Measurements from ENCODE around the gene DGKD. TPM values are rescaled to one million over a fixed set of nuclear protein-coding genes. Genes with fewer than 3 reads are reported as not detected.
"Not testable (repeated sequence)": the region's sequence is repeated elsewhere in the genome, so short reads cannot be mapped to it uniquely, and the experiment has no call there.

DGKD gene
- total and polyA plus RNA-seq, 4 donors = 26.0 to 75.0 (median 43.8) TPM

DNA sequence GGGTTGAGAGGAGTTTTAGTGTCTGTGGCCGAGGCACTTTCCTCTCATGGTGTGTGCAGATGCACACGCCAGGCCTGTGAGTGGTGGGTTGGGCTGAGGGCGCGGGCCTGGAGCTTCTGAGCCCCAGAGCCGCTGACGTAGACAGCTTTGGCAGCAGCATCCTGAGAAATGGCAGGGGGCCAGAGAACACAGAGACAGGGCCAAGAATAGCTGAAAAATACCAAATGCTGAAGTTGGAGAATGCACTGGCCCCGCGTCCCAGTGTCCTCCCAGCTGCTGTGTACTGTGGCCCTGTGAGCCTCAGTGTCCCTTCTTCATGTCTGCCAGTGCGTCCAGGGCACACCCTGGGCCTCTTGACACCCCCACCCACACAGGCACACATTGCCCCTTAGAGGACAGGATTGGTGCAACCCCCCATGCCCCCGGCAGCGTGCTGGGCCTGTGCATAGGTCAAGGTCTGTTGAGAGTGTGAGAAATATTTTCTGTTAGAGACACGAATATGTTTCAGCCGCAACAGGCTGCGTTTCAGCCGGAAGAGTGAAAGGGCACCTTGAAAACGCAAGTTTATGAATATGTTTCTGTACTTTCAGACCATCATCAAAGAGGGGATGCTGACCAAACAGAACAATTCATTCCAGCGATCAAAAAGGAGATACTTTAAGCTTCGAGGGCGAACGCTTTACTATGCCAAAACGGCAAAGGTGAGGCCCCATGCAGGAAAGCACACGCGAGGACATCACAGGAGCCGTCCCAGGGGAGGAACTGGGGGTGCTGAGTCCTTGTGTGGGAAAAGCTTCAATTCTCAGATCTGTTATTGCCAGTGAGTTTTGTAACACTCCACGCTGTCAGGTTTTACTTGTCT, 33.6 kb downstream of the DGKD start:
- peak; percentile 71 to 97 (median 84) for DNase-seq (ENCODE audit: low read depth in 4 of 6, low spot score in 6 of 6)
- H3K27me3 ChIP-seq (ENCODE audit: control insufficient read depth, insufficient read depth, low read length) = no peaks in the 10 kb centered on the region
- no peaks in the 10 kb centered on the region for H3K9me3 ChIP-seq (ENCODE audit: control insufficient read depth, insufficient read depth, low read length)
- H3K4me3 ChIP-seq (ENCODE audit: low read depth, low read length) = no peak overlapping the region
- peaks cover 44% of the 10 kb centered on the region for H3K4me1 ChIP-seq (ENCODE audit: control insufficient read depth, insufficient read depth, low read length)
- 41% methylated on average over 19 of the region's 25 CpGs for WGBS (ENCODE audit: insufficient coverage)
- H3K27ac ChIP-seq (ENCODE audit: low read depth, low read length) = peak overlapping the region; percentile 74
- H3K36me3 ChIP-seq (ENCODE audit: control insufficient read depth, insufficient read depth, low read length) = peaks cover 6% of the 10 kb centered on the region

DNA sequence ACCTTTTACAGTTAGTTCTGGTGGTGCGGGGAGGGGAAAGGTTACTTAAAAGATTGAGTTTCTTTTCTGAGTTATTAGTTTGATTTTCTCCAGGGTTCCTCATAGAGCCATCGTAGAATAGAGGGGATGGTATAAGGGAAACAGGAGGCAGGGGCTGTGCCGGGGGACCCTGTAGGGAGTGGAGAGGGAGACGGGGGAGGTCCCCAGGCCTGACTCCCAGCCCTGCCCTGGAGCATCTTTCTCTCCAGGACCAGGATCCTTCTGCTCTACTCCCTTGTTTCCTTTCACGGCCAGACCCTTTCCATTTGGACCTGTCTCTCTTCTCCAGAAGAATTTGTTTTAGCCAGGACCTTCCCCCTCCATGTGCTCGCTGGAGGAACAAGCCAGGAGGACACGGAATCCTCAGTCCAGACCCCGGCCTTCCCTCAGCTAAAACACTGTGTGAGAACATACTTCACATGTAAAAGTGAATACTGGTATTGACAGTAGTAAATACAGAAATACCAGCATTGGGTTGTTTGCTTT, 35.4 kb downstream of the DGKD start:
- H3K9me3 ChIP-seq (ENCODE audit: control insufficient read depth, insufficient read depth, low read length) = no peaks in the 10 kb centered on the region
- 97% methylated on average over 3 of the region's 8 CpGs for WGBS (ENCODE audit: insufficient coverage)
- H3K27me3 ChIP-seq (ENCODE audit: control insufficient read depth, insufficient read depth, low read length) = no peaks in the 10 kb centered on the region
- H3K36me3 ChIP-seq (ENCODE audit: control insufficient read depth, insufficient read depth, low read length) = peaks cover 6% of the 10 kb centered on the region
- no peak overlapping the region for H3K4me3 ChIP-seq (ENCODE audit: low read depth, low read length)
- H3K4me1 ChIP-seq (ENCODE audit: control insufficient read depth, insufficient read depth, low read length) = peaks cover 36% of the 10 kb centered on the region
- no peak overlapping the region for H3K27ac ChIP-seq (ENCODE audit: low read depth, low read length)
- DNase-seq (ENCODE audit: low read depth in 4 of 6, low spot score in 6 of 6) = no peak

GRCh38 chr2:233395687-233396086, 41.4 kb downstream of the DGKD start:
- Histone ChIP-seq H3K9me3 (ENCODE audit: control insufficient read depth, insufficient read depth, low read length) (no peaks in the 10 kb centered on the region), H3K4me3 (ENCODE audit: low read depth, low read length) (no peak overlapping the region), H3K27me3 (ENCODE audit: control insufficient read depth, insufficient read depth, low read length) (no peaks in the 10 kb centered on the region), H3K36me3 (ENCODE audit: control insufficient read depth, insufficient read depth, low read length) (peaks cover 21% of the 10 kb centered on the region), H3K4me1 (ENCODE audit: control insufficient read depth, insufficient read depth, low read length) (no peaks in the 10 kb centered on the region), H3K27ac (ENCODE audit: low read depth, low read length) (no peak overlapping the region)
- 98% methylated on average over 6 of the region's 7 CpGs for WGBS (ENCODE audit: insufficient coverage)
- DNase-seq (ENCODE audit: low read depth in 4 of 6, low spot score in 6 of 6) = no peak

GRCh38 chr2:233396726-233397665, 42.7 kb downstream of the DGKD start:
- H3K4me1 ChIP-seq (ENCODE audit: control insufficient read depth, insufficient read depth, low read length); H3K27ac ChIP-seq (ENCODE audit: low read depth, low read length); H3K9me3 ChIP-seq (ENCODE audit: control insufficient read depth, insufficient read depth, low read length); DNase-seq (ENCODE audit: low read depth in 4 of 6, low spot score in 6 of 6); H3K27me3 ChIP-seq (ENCODE audit: control insufficient read depth, insufficient read depth, low read length); H3K4me3 ChIP-seq (ENCODE audit: low read depth, low read length): not testable (repeated sequence)
- WGBS (ENCODE audit: insufficient coverage) = 97% methylated on average over 7 of the region's 12 CpGs
- peaks cover 20% of the 10 kb centered on the region for H3K36me3 ChIP-seq (ENCODE audit: control insufficient read depth, insufficient read depth, low read length)

DNA sequence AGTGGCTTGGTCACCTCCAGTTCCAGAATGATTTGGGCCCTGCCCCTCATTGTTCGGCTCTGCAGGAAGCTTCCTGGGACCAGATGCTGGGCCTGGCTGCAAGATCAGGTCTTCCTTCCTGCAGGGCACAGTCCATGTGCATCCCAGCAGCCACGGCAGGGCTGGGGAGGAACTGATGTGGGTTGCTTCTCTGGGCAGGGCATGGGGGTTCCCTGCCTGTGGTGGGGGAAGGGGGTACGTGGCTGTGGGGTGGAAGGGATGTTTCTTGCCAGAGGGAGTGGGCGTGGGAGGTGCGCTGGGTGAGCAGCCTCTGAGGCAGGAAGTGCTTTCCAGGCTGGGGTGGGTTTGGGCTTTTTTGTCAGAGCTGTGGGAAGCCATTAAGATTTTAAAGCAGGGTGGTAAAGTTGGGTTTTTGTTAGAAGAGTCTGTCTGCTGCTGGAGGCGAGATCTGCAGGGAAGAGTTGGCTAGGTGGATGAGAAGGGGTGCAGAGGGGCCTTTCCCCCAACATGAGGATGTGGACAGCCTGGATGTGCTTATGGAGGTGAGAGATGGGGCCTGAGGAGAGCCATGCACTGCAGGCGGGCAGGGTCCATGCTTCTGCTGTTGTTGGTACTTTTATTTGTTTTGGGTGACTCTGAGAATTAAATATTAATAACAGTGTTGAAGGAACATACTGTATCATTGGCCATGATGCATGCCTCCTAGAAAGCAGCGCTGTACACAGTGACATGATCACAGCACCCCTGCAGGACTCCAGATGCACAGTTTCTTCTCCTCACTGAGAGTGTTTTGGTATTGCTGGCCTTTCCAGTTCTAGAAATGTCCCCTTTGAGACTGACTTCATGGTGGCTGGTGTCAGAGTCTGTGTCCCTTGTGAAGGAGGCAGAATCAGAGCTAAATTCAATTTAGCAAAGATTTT, 45.3 kb downstream of the DGKD start:
- Histone ChIP-seq H3K27me3 (ENCODE audit: control insufficient read depth, insufficient read depth, low read length) (no peaks in the 10 kb centered on the region), H3K4me3 (ENCODE audit: low read depth, low read length) (no peak overlapping the region), H3K4me1 (ENCODE audit: control insufficient read depth, insufficient read depth, low read length) (no peaks in the 10 kb centered on the region), H3K9me3 (ENCODE audit: control insufficient read depth, insufficient read depth, low read length) (no peaks in the 10 kb centered on the region), H3K27ac (ENCODE audit: low read depth, low read length) (no peak overlapping the region), H3K36me3 (ENCODE audit: control insufficient read depth, insufficient read depth, low read length) (peaks cover 18% of the 10 kb centered on the region)
- DNase-seq (ENCODE audit: low read depth in 4 of 6, low spot score in 6 of 6) = no peak
- WGBS (ENCODE audit: insufficient coverage) = 66% methylated on average over 6 of the region's 8 CpGs

- 51% methylated on average over 4 of the region's 6 CpGs for WGBS (ENCODE audit: insufficient coverage)
- no peaks in the 10 kb centered on the region for H3K9me3 ChIP-seq (ENCODE audit: control insufficient read depth, insufficient read depth, low read length)
- no peak for DNase-seq (ENCODE audit: low read depth in 4 of 6, low spot score in 6 of 6)
Measured at GRCh38 chr2:233400341-233400740, 46.0 kb downstream of the DGKD start.

GRCh38 chr2:233400961-233401360, 46.7 kb downstream of the DGKD start:
- Histone ChIP-seq H3K36me3 (ENCODE audit: control insufficient read depth, insufficient read depth, low read length) (peaks cover 20% of the 10 kb centered on the region), H3K4me3 (ENCODE audit: low read depth, low read length) (no peak overlapping the region), H3K27me3 (ENCODE audit: control insufficient read depth, insufficient read depth, low read length) (no peaks in the 10 kb centered on the region), H3K9me3 (ENCODE audit: control insufficient read depth, insufficient read depth, low read length) (no peaks in the 10 kb centered on the region), H3K27ac (ENCODE audit: low read depth, low read length) (no peak overlapping the region), H3K4me1 (ENCODE audit: control insufficient read depth, insufficient read depth, low read length) (no peaks in the 10 kb centered on the region)
- WGBS (ENCODE audit: insufficient coverage) = 100% methylated on average over 1 of the region's 3 CpGs
- no peak for DNase-seq (ENCODE audit: low read depth in 4 of 6, low spot score in 6 of 6)

More at GRCh38 chr2:233400341-233400740, 46.0 kb downstream of the DGKD start:
- Histone ChIP-seq H3K27me3 (ENCODE audit: control insufficient read depth, insufficient read depth, low read length) (no peaks in the 10 kb centered on the region), H3K4me1 (ENCODE audit: control insufficient read depth, insufficient read depth, low read length) (no peaks in the 10 kb centered on the region), H3K36me3 (ENCODE audit: control insufficient read depth, insufficient read depth, low read length) (peaks cover 20% of the 10 kb centered on the region), H3K27ac (ENCODE audit: low read depth, low read length) (no peak overlapping the region), H3K4me3 (ENCODE audit: low read depth, low read length) (no peak overlapping the region)

- H3K4me3 ChIP-seq (ENCODE audit: low read depth, low read length) = no peak overlapping the region
- H3K36me3 ChIP-seq (ENCODE audit: control insufficient read depth, insufficient read depth, low read length) = peaks cover 20% of the 10 kb centered on the region
- H3K27me3 ChIP-seq (ENCODE audit: control insufficient read depth, insufficient read depth, low read length) = no peaks in the 10 kb centered on the region
- no peak for DNase-seq (ENCODE audit: low read depth in 4 of 6, low spot score in 6 of 6)
- no peaks in the 10 kb centered on the region for H3K9me3 ChIP-seq (ENCODE audit: control insufficient read depth, insufficient read depth, low read length)
- H3K4me1 ChIP-seq (ENCODE audit: control insufficient read depth, insufficient read depth, low read length) = no peaks in the 10 kb centered on the region
- WGBS (ENCODE audit: insufficient coverage) = 100% methylated on average over 1 of the region's 5 CpGs
- H3K27ac ChIP-seq (ENCODE audit: low read depth, low read length) = no peak overlapping the region
Measured at GRCh38 chr2:233402346-233402745, 48.1 kb downstream of the DGKD start.

DNA sequence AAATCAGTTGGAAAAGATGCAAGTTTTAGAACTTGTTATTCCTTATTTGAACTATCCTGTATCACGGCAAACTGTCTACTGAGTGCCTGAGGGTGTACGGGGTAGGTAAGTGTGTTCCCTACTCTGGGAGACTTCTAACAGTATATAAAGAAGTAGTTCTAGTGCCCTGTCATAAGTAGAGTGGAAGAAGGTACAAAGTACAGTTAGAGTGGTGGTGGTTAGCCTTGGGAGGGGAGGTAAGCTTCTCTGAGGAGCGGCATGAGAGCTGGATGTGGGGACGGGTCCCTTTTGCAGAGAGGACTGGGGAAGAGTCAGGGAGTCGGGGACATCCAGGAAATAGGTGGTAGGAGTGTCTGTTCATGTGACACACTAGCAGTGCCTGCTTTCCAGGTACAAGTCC, 48.5 kb downstream of the DGKD start:
- DNase-seq (ENCODE audit: low read depth in 4 of 6, low spot score in 6 of 6) = no peak
- WGBS (ENCODE audit: insufficient coverage) = 92% methylated on average over 5 of the region's 5 CpGs
- peaks cover 16% of the 10 kb centered on the region for H3K36me3 ChIP-seq (ENCODE audit: control insufficient read depth, insufficient read depth, low read length)
- no peak overlapping the region for H3K27ac ChIP-seq (ENCODE audit: low read depth, low read length)
- no peaks in the 10 kb centered on the region for H3K9me3 ChIP-seq (ENCODE audit: control insufficient read depth, insufficient read depth, low read length)
- no peaks in the 10 kb centered on the region for H3K4me1 ChIP-seq (ENCODE audit: control insufficient read depth, insufficient read depth, low read length)
- no peak overlapping the region for H3K4me3 ChIP-seq (ENCODE audit: low read depth, low read length)
- H3K27me3 ChIP-seq (ENCODE audit: control insufficient read depth, insufficient read depth, low read length) = no peaks in the 10 kb centered on the region

All from spinal cord (tissue), 10 donors.